PC-3 (cell line): ENCODE measurements around the gene CFAP97D2. TPM values are rescaled to one million over a fixed set of nuclear protein-coding genes. Genes with fewer than 3 reads are reported as not detected.

ENCODE experiments used
- ATAC-seq: fragments of 200-7000 bp; cut with Tn5 transposase; 2 replicates; pipeline ENCODE4 v1.9.1; 2020; ENCODE audit warnings: mild to moderate bottlenecking, moderate library complexity
- BruUV-seq: library from RNA; stranded (reverse); fragments of 400-500 nt; replicated peaks from 2 replicates; lab custom pipeline; 2021; lab: Mats Ljungman, UMichigan
- CTCF ChIA-PET: fragments of 300-600 bp; sonication (Branson Sonifier 250); formaldehyde crosslinking; loops from one replicate; lab custom pipeline; 2022; ENCODE audit warnings: antibody characterized with exemption; lab: Charles Lee
- POLR2A ChIA-PET: fragments of 300-600 bp; sonication (Branson Sonifier 250); formaldehyde crosslinking; loops from one replicate; lab custom pipeline; 2022; ENCODE audit warnings: antibody characterized with exemption; ENCODE audit not compliant: unreplicated experiment; lab: Charles Lee
- DNase-seq: peaks from one replicate; pipeline ENCODE4 v3.0.0-alpha.2; 2015
- H2AFZ ChIP-seq: fragments of 300-600 bp; sonication (generic); 2 replicates; pipeline ENCODE4 v1.6.0; 2016; ENCODE audit warnings: antibody characterized with exemption, low read length
- H3F3A ChIP-seq: fragments of 300-600 bp; sonication (generic); one replicate; pipeline ENCODE4 v1.6.0; 2017; ENCODE audit warnings: antibody characterized with exemption, low read length, control low read depth, mild to moderate bottlenecking; ENCODE audit not compliant: unreplicated experiment
- H3K27ac ChIP-seq: fragments of 300-600 bp; sonication (generic); 2 replicates; pipeline ENCODE4 v1.5.1; 2016; ENCODE audit warnings: mild to moderate bottlenecking, low read length
- H3K27me3 ChIP-seq: fragments of 300-600 bp; sonication (generic); 2 replicates; pipeline ENCODE4 v1.6.1; 2016; ENCODE audit warnings: low read length, mixed read lengths
- H3K36me3 ChIP-seq: fragments of 300-600 bp; sonication (generic); 2 replicates; pipeline ENCODE4 v1.6.1; 2016; ENCODE audit warnings: low read depth, mixed run types, low read length, mixed read lengths
- H3K4me1 ChIP-seq: fragments of 300-600 bp; sonication (generic); 2 replicates; pipeline ENCODE4 v1.5.1; 2016; ENCODE audit warnings: low read length; ENCODE audit not compliant: insufficient read depth
- H3K4me2 ChIP-seq: fragments of 300-600 bp; sonication (generic); 2 replicates; pipeline ENCODE4 v1.6.0; 2016; ENCODE audit warnings: low read length
- H3K4me3 ChIP-seq: fragments of 300-600 bp; sonication (generic); 2 replicates; pipeline ENCODE4 v1.5.1; 2016; ENCODE audit warnings: mild to moderate bottlenecking, low read length, mixed read lengths
- H3K79me2 ChIP-seq: fragments of 300-600 bp; sonication (generic); 2 replicates; pipeline ENCODE4 v1.6.1; 2017; ENCODE audit warnings: low read length, mixed read lengths
- H3K9ac ChIP-seq: fragments of 300-600 bp; sonication (generic); 2 replicates; pipeline ENCODE4 v1.6.0; 2016; ENCODE audit warnings: mild to moderate bottlenecking, low read length
- H3K9me2 ChIP-seq: fragments of 300-600 bp; sonication (generic); replicated peaks from 2 replicates; pipeline ENCODE4 v1.6.1; 2016; ENCODE audit warnings: mixed run types, low read length, mixed read lengths
- H3K9me3 ChIP-seq: fragments of 300-600 bp; sonication (generic); 2 replicates; pipeline ENCODE4 v1.6.1; 2016; ENCODE audit warnings: low read length, mixed read lengths
- H4K20me1 ChIP-seq: fragments of 300-600 bp; sonication (generic); 2 replicates; pipeline ENCODE4 v1.6.1; 2016; ENCODE audit warnings: low read length, mixed read lengths
- CTCF ChIP-seq: fragments of 300-600 bp; sonication (generic); conservative IDR thresholded peaks from 2 replicates; pipeline ENCODE4 v1.5.1; 2017; ENCODE audit warnings: antibody characterized with exemption, low read depth, mild to moderate bottlenecking, low read length
- EZH2 ChIP-seq: fragments of 300-600 bp; sonication (generic); IDR thresholded peaks from one replicate; pipeline ENCODE4 v1.6.1; 2017; ENCODE audit warnings: antibody characterized with exemption, mild to moderate bottlenecking, low read length; ENCODE audit not compliant: unreplicated experiment
- EZH2phosphoT487 ChIP-seq: fragments of 300-600 bp; sonication (generic); IDR thresholded peaks from 2 replicates; pipeline ENCODE4 v1.6.1; 2018; ENCODE audit warnings: mild to moderate bottlenecking, antibody characterized with exemption, low read length, borderline replicate concordance
- intact Hi-C: fragments of 100-400 bp; cut with micrococcal nuclease; formaldehyde crosslinking; loops from 2 replicates; pipeline ENCODE4 v1.9.0; 2023
- total RNA-seq: library from RNA; depleted of rRNA; stranded (reverse); fragments of >200 nt; gene quantifications from 2 replicates; pipeline ENCODE4 v1.2.3, GENCODE V29; 2014

CFAP97D2 gene
- total RNA-seq, 1 experiment from 2014 or later = not detected

GRCh38 chr13:114140906-114141250 lies 38.2 kb upstream of the CFAP97D2 start:
- no peaks in the 10 kb centered on the region for H4K20me1 ChIP-seq
- POLR2A ChIA-PET = no interaction called here
- no peak overlapping the region for H3K27ac ChIP-seq
- H2AFZ ChIP-seq = no peak overlapping the region
- no peaks in the 10 kb centered on the region for H3K4me1 ChIP-seq
- DNase-seq (no peak), ATAC-seq (no peak)
- H3K4me2 ChIP-seq = no peak overlapping the region
- H3K27me3 ChIP-seq = no peaks in the 10 kb centered on the region
- CTCF ChIA-PET = no interaction called here
- no peak overlapping the region for H3K4me3 ChIP-seq
- TF ChIP-seq CTCF = no peak
- TF ChIP-seq EZH2 = no peak
- no peak for TF ChIP-seq EZH2phosphoT487
- H3K9me2 ChIP-seq = no peaks in the 10 kb centered on the region
- no peaks in the 10 kb centered on the region for H3F3A ChIP-seq
- H3K9ac ChIP-seq = no peak overlapping the region
- no peaks in the 10 kb centered on the region for H3K36me3 ChIP-seq
- intact Hi-C loops = no loop called here
- no TSS peak for BruUV-seq
- no peaks in the 10 kb centered on the region for H3K79me2 ChIP-seq
- no peaks in the 10 kb centered on the region for H3K9me3 ChIP-seq

- no peaks in the 10 kb centered on the region for H3K36me3 ChIP-seq
- ChIA-PET POLR2A (no interaction called here), CTCF (no interaction called here)
- no peaks in the 10 kb centered on the region for H3K27me3 ChIP-seq
- BruUV-seq = no TSS peak
- intact Hi-C loops = no loop called here
- H4K20me1 ChIP-seq = no peaks in the 10 kb centered on the region
- DNase-seq (no peak), ATAC-seq (no peak)
- H3K4me2 ChIP-seq = no peak overlapping the region
- TF ChIP-seq EZH2 (no peak), EZH2phosphoT487 (no peak), CTCF (no peak)
- no peak overlapping the region for H3K27ac ChIP-seq
- H3K9ac ChIP-seq = no peak overlapping the region
- no peak overlapping the region for H2AFZ ChIP-seq
- H3F3A ChIP-seq = no peaks in the 10 kb centered on the region
- no peak overlapping the region for H3K4me3 ChIP-seq
- H3K9me3 ChIP-seq = no peaks in the 10 kb centered on the region
- no peaks in the 10 kb centered on the region for H3K4me1 ChIP-seq
- no peaks in the 10 kb centered on the region for H3K79me2 ChIP-seq
- no peaks in the 10 kb centered on the region for H3K9me2 ChIP-seq
Observed at GRCh38 chr13:114141261-114141996, 37.6 kb upstream of the CFAP97D2 start.

- DNase-seq (no peak), ATAC-seq (no peak)
- no peak overlapping the region for H3K4me2 ChIP-seq
- POLR2A ChIA-PET = no interaction called here
- BruUV-seq = no TSS peak
- no peaks in the 10 kb centered on the region for H3K36me3 ChIP-seq
- no peaks in the 10 kb centered on the region for H3K4me1 ChIP-seq
- H4K20me1 ChIP-seq = no peaks in the 10 kb centered on the region
- H3K9me3 ChIP-seq = no peaks in the 10 kb centered on the region
- no peak overlapping the region for H3K27ac ChIP-seq
- no peaks in the 10 kb centered on the region for H3K9me2 ChIP-seq
- TF ChIP-seq EZH2phosphoT487 = no peak
- H3K9ac ChIP-seq = no peak overlapping the region
- CTCF ChIA-PET = no interaction called here
- no peak overlapping the region for H2AFZ ChIP-seq
- H3K27me3 ChIP-seq = no peaks in the 10 kb centered on the region
- intact Hi-C loops = no loop called here
- H3K79me2 ChIP-seq = no peaks in the 10 kb centered on the region
- H3K4me3 ChIP-seq = no peak overlapping the region
- H3F3A ChIP-seq = no peaks in the 10 kb centered on the region
Observed at GRCh38 chr13:114142137-114142550, 36.9 kb upstream of the CFAP97D2 start.
